ENCODE data around the gene NR1H4.

DNA sequence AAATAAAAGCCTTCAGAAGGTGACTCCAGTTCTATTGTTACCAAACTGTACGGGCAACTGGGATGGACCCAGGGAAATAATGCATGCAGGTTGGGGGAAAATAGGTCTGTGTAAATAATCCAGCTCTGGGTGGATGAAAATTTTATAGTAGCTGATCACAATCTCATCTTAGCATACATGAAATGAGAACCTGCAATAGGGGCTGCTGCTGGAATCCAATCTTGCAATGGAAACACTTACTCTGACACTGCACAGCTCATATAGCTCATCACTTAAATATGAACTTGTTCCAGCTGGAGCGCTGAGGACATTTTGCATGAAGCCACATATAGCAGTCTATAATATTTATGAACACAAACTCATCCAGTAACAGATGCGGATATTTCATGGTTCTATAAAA lies 59.7 kb downstream of the NR1H4 start:
- TF ChIP-seq, protein P1, sequence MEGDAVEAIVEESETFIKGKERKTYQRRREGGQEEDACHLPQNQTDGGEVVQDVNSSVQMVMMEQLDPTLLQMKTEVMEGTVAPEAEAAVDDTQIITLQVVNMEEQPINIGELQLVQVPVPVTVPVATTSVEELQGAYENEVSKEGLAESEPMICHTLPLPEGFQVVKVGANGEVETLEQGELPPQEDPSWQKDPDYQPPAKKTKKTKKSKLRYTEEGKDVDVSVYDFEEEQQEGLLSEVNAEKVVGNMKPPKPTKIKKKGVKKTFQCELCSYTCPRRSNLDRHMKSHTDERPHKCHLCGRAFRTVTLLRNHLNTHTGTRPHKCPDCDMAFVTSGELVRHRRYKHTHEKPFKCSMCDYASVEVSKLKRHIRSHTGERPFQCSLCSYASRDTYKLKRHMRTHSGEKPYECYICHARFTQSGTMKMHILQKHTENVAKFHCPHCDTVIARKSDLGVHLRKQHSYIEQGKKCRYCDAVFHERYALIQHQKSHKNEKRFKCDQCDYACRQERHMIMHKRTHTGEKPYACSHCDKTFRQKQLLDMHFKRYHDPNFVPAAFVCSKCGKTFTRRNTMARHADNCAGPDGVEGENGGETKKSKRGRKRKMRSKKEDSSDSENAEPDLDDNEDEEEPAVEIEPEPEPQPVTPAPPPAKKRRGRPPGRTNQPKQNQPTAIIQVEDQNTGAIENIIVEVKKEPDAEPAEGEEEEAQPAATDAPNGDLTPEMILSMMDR (IDR thresholded peaks at IDR 0.05), result no peak
- TF ChIP-seq POLR2A (IDR thresholded peaks at IDR 0.05), result no peak
